Esophagus muscularis mucosa (tissue), 3 donors: Measurements from ENCODE around the gene COQ10A.

Experiments used
- EP300 ChIP-seq: sonication (generic); formaldehyde crosslinking; IDR thresholded peaks from one replicate; pipeline ENCODE4 v1.6.1; 2017; ENCODE audit warnings: antibody characterized with exemption
- TF ChIP-seq, protein P1 (sequence below), 3 experiments: fragments of 200-600 bp in 2 of 3; fragments of 450-650 bp in 1 of 3; sonication (generic) in 2 of 3; IDR thresholded peaks; one replicate each; pipeline ENCODE4 v1.5.1; 2017 to 2019; ENCODE audit warnings: antibody characterized with exemption in 3 of 3, mild to moderate bottlenecking in 2 of 3, moderate library complexity in 1 of 3

DNA sequence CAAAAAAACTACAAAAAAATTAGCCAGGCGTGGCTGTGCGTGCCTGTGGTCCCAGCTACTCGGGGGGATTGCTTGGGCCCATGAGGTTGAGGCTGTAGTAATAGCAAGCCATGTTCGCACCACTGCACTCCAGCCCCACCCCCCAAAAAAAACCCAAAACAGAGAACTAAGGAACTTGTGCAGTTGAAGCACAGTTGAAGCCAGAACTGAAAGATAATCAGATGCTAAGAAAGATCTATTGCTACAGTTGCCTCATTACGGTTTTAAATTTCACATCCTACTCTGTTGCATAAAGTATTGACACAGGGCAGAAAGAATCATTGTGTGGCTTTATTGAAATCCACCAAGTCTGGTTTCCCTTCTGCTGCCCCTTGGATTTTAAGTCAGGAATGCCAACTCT, 29.6 kb downstream of the COQ10A start:
- TF ChIP-seq EP300 = no peak
- TF ChIP-seq, protein P1, sequence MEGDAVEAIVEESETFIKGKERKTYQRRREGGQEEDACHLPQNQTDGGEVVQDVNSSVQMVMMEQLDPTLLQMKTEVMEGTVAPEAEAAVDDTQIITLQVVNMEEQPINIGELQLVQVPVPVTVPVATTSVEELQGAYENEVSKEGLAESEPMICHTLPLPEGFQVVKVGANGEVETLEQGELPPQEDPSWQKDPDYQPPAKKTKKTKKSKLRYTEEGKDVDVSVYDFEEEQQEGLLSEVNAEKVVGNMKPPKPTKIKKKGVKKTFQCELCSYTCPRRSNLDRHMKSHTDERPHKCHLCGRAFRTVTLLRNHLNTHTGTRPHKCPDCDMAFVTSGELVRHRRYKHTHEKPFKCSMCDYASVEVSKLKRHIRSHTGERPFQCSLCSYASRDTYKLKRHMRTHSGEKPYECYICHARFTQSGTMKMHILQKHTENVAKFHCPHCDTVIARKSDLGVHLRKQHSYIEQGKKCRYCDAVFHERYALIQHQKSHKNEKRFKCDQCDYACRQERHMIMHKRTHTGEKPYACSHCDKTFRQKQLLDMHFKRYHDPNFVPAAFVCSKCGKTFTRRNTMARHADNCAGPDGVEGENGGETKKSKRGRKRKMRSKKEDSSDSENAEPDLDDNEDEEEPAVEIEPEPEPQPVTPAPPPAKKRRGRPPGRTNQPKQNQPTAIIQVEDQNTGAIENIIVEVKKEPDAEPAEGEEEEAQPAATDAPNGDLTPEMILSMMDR (IDR thresholded peaks at IDR 0.05) = no peak
